Upper lobe of left lung (tissue), 6 donors: ENCODE results near the gene KRTAP16-1. TPM values are rescaled to one million over a fixed set of nuclear protein-coding genes. Genes with fewer than 3 reads are reported as not detected.
A peak's percentile ranks its signal among the peaks of the same experiment; 100 is the strongest.
"Not testable (repeated sequence)": the region's sequence is repeated elsewhere in the genome, so short reads cannot be mapped to it uniquely, and the experiment has no call there.

Experiments
- ATAC-seq, 2 donors: fragments of 200-7000 bp; cut with Tn5 transposase; one replicate each; pipeline ENCODE4 v1.9.1; 2022; ENCODE audit warnings: mild to moderate bottlenecking in 2 of 2, moderate library complexity in 2 of 2; ENCODE audit not compliant: low FRiP score in 2 of 2
- DNase-seq, 2 donors: peaks; one replicate each; pipeline ENCODE4 v3.0.0-alpha.2; 2019 to 2020
- H3K27ac ChIP-seq, 4 donors: fragments of 200-600 bp; sonication (generic); one replicate each; pipeline ENCODE4 v1.5.1; 2016 to 2019
- H3K27me3 ChIP-seq, 4 donors: fragments of 200-600 bp; sonication (generic); one replicate each; pipeline ENCODE4 v1.5.1; 2017 to 2019
- H3K36me3 ChIP-seq, 4 donors: fragments of 200-600 bp; sonication (generic); one replicate each; pipeline ENCODE4 v1.5.1; 2016 to 2019
- H3K4me1 ChIP-seq, 4 donors: fragments of 200-600 bp; sonication (generic); one replicate each; pipeline ENCODE4 v1.5.1; 2018 to 2019
- H3K4me3 ChIP-seq, 4 donors: fragments of 200-600 bp; sonication (generic); one replicate each; pipeline ENCODE4 v1.5.1; 2017 to 2019; ENCODE audit warnings: mild to moderate bottlenecking in 2 of 4, moderate library complexity in 1 of 4
- H3K9me3 ChIP-seq, 4 donors: fragments of 200-600 bp; sonication (generic); one replicate each; pipeline ENCODE4 v1.5.1; 2018 to 2019
- EP300 ChIP-seq, 4 donors: sonication (generic); formaldehyde crosslinking; IDR thresholded peaks; one replicate each; pipeline ENCODE4 v1.5.1; 2017; ENCODE audit warnings: antibody characterized with exemption in 4 of 4, control low read depth in 2 of 4
- POLR2A ChIP-seq, 4 donors: fragments of 450-650 bp; IDR thresholded peaks; one replicate each; pipeline ENCODE4 v1.5.1; 2016 to 2017; ENCODE audit warnings: antibody characterized with exemption in 4 of 4, mild to moderate bottlenecking in 2 of 4
- POLR2AphosphoS5 ChIP-seq, 2 donors: sonication (generic); formaldehyde crosslinking; IDR thresholded peaks; one replicate each; pipeline ENCODE4 v1.5.1; 2017; ENCODE audit warnings: antibody characterized with exemption in 2 of 2
- WGBS, 2 donors: methylation state at CpG; one replicate each; pipeline ENCODE4 v1.1.5; 2017 to 2018; 5-methylcytosine and 5-hydroxymethylcytosine counted together
- total RNA-seq, 6 donors: library from RNA; depleted of rRNA in 4 of 6; stranded (reverse); fragments of >200 nt in 4 of 6; gene quantifications; one replicate each; pipeline versions ENCODE4 v1.1.0 to v1.2.1, GENCODE V29; 2016 to 2021
- TF ChIP-seq, protein P1 (sequence below), 6 experiments: fragments of 450-650 bp in 4 of 6; fragments of 200-600 bp in 2 of 6; sonication (generic) in 2 of 6; IDR thresholded peaks; one replicate each; pipeline ENCODE4 v1.5.1; 2016 to 2019; ENCODE audit warnings: antibody characterized with exemption in 6 of 6
- donor health status: DM: no; HTN: no; CAD: no; lungs with moderate emphysema.
- donor health status: DM: no; HTN: yes; CAD: no; lungs with severe emphysema.

The KRTAP16-1 gene
- not detected for total RNA-seq

GRCh38 chr17:41308918-41309359 lies at the start of gene KRTAP16-1:
Gene KRTAP16-1 (minus strand): TSS chr17:41309309. CDS start chr17:41309253, 56 bp downstream.
- TF ChIP-seq, protein P1, sequence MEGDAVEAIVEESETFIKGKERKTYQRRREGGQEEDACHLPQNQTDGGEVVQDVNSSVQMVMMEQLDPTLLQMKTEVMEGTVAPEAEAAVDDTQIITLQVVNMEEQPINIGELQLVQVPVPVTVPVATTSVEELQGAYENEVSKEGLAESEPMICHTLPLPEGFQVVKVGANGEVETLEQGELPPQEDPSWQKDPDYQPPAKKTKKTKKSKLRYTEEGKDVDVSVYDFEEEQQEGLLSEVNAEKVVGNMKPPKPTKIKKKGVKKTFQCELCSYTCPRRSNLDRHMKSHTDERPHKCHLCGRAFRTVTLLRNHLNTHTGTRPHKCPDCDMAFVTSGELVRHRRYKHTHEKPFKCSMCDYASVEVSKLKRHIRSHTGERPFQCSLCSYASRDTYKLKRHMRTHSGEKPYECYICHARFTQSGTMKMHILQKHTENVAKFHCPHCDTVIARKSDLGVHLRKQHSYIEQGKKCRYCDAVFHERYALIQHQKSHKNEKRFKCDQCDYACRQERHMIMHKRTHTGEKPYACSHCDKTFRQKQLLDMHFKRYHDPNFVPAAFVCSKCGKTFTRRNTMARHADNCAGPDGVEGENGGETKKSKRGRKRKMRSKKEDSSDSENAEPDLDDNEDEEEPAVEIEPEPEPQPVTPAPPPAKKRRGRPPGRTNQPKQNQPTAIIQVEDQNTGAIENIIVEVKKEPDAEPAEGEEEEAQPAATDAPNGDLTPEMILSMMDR (IDR thresholded peaks at IDR 0.05) = no peak
- TF ChIP-seq EP300 (IDR thresholded peaks at IDR 0.05) (no peak), POLR2A (IDR thresholded peaks at IDR 0.05) (no peak), POLR2AphosphoS5 (IDR thresholded peaks at IDR 0.05) (no peak)
- WGBS, 2 donors = 50 to 61% methylated on average over 4 to 7 of the region's 7 CpGs
- H3K27ac ChIP-seq = peak within 1 kb of the TSS; percentile 26 to 53 (median 38)
- no peak for DNase-seq
- H3K27me3 ChIP-seq = no peaks in the 10 kb centered on the region
- no peaks in the 10 kb centered on the region for H3K9me3 ChIP-seq
- ATAC-seq = peak in 1 of 2 donors; percentile 32
- H3K36me3 ChIP-seq = no peaks in the 10 kb centered on the region
- peak within 1 kb of the TSS in 1 of 4 donors; percentile 4 for H3K4me3 ChIP-seq
- H3K4me1 ChIP-seq = peaks cover 0 to 13% (median 2%) of the 10 kb centered on the region in 4 donors

GRCh38 chr17:41354536-41354935 lies 45.4 kb upstream of the KRTAP16-1 start:
- no peaks in the 10 kb centered on the region for H3K4me1 ChIP-seq
- DNase-seq (no peak), ATAC-seq (no peak)
- no peaks in the 10 kb centered on the region for H3K9me3 ChIP-seq
- H3K27ac ChIP-seq = no peak overlapping the region
- H3K4me3 ChIP-seq = no peak overlapping the region
- no peaks in the 10 kb centered on the region for H3K27me3 ChIP-seq
- no peak for TF ChIP-seq EP300 (IDR thresholded peaks at IDR 0.05)
- no peak for TF ChIP-seq POLR2A (IDR thresholded peaks at IDR 0.05)
- TF ChIP-seq, protein P1 (IDR thresholded peaks at IDR 0.05) = no peak
- TF ChIP-seq POLR2AphosphoS5 (IDR thresholded peaks at IDR 0.05) = no peak
- 84 to 86% methylated on average over 4 of the region's 4 CpGs for WGBS, 2 donors
- no peaks in the 10 kb centered on the region for H3K36me3 ChIP-seq

DNA sequence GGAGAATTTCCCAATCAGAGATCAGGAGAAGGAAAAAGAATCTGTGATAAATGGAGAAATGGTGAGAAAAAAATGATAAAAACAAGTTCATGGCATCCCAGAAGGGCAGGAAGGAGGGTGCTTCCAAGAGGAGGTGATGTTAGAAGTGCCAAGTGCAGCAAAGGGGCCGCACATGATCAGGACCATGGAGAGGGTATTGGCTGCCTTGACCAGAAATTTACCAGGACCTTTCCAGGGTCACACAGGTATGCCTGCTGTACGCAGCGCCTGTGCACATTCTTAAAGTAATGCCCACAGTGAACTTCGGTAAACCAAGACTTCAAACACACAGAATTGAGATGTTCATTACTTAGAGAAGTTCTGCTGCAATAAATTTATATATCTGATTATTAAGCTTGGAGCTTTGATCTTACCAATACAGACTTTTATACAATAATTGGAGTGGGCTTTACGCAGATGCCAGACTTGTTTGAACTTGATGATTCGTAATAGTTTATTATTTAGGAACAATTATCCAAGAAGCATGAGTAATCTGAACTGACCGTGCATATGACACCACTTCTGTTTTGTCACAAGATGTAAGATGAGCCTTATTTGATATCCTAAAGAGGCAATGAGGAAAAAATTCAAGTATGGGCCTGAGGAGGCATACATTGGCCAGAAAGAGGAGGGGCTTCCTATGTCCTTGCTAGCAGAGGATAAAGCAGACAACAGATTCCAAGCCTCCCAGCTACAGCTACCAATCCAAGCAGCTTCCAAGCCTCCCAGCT lies 43.7 kb upstream of the KRTAP16-1 start:
- H3K27ac ChIP-seq = no peak overlapping the region
- no peak for DNase-seq
- TF ChIP-seq, protein P1 (IDR thresholded peaks at IDR 0.05) = no peak
- TF ChIP-seq EP300 (IDR thresholded peaks at IDR 0.05) (no peak), POLR2A (IDR thresholded peaks at IDR 0.05) (no peak), POLR2AphosphoS5 (IDR thresholded peaks at IDR 0.05) (no peak)
- 67 to 76% methylated on average over 7 of the region's 7 CpGs for WGBS, 2 donors
- no peaks in the 10 kb centered on the region for H3K27me3 ChIP-seq
- no peak for ATAC-seq
- no peaks in the 10 kb centered on the region for H3K9me3 ChIP-seq
- H3K4me3 ChIP-seq = no peak overlapping the region
- H3K4me1 ChIP-seq = no peaks in the 10 kb centered on the region
- H3K36me3 ChIP-seq = no peaks in the 10 kb centered on the region

GRCh38 chr17:41351177-41351576 lies 42.1 kb upstream of the KRTAP16-1 start:
- no peaks in the 10 kb centered on the region for H3K36me3 ChIP-seq
- no peaks in the 10 kb centered on the region for H3K27me3 ChIP-seq
- 76 to 95% methylated on average over 2 of the region's 2 CpGs for WGBS, 2 donors
- no peak for ATAC-seq
- H3K4me3 ChIP-seq = no peak overlapping the region
- no peaks in the 10 kb centered on the region for H3K9me3 ChIP-seq
- DNase-seq = no peak
- TF ChIP-seq, protein P1 (IDR thresholded peaks at IDR 0.05) = no peak
- no peak for TF ChIP-seq EP300 (IDR thresholded peaks at IDR 0.05)
- TF ChIP-seq POLR2AphosphoS5 (IDR thresholded peaks at IDR 0.05) = no peak
- TF ChIP-seq POLR2A (IDR thresholded peaks at IDR 0.05) = no peak
- H3K27ac ChIP-seq = no peak overlapping the region
- H3K4me1 ChIP-seq = no peaks in the 10 kb centered on the region

GRCh38 chr17:41350381-41350878 lies 41.3 kb upstream of the KRTAP16-1 start, which contains the start of gene KRT33A:
Gene KRT33A (minus strand): TSS chr17:41350828. CDS start chr17:41350767, 61 bp downstream.
- H3K27ac ChIP-seq, H3K4me3 ChIP-seq, H3K27me3 ChIP-seq, H3K4me1 ChIP-seq, ATAC-seq, H3K9me3 ChIP-seq, H3K36me3 ChIP-seq: not testable (repeated sequence)
- DNase-seq = peak in 1 of 2 donors; percentile 68
- 94 to 95% methylated on average over 12 to 16 of the region's 16 CpGs for WGBS, 2 donors
